Measurements from ENCODE around the gene TRIM68. TPM values are rescaled to one million over a fixed set of nuclear protein-coding genes. Genes with fewer than 3 reads are reported as not detected.

The TRIM68 gene
- total and polyA plus RNA-seq, 4 donors: 2.6 to 11.2 (median 5.4) TPM

DNA sequence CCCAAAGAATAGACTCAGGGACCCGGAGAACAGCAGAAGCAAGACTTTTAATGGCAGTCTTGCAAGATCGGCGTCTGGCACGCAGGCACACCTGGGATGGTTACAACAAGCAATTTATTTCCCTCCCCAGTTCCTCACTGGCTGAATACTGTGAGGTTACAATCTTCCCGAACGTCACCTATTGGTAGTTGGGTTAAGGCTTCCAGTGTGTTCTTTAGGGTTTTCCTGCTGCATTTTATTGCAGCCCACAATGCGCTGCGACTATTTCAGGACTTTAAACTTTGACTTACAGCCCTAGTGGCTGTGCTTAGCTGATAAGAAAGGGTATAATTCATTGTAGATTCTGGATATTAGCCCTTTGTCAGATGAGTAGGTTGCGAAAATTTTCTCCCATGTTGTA lies 11.5 kb upstream of the TRIM68 start:
- peaks cover 0 to 6% (median 2%) of the 10 kb centered on the region in 4 donors for H3K9me3 ChIP-seq (ENCODE audit: control insufficient read depth in 4 of 4, low read length in 3 of 4)
- no peaks in the 10 kb centered on the region for H3K4me1 ChIP-seq (ENCODE audit: control insufficient read depth in 4 of 4, insufficient read depth in 4 of 4, low read length in 3 of 4)
- no peak overlapping the region for H3K4me3 ChIP-seq (ENCODE audit: low read depth in 1 of 3, low read length in 3 of 3)
- no peak for DNase-seq (ENCODE audit: low spot score)
- H3K27ac ChIP-seq (ENCODE audit: low read depth in 1 of 2, low read length in 2 of 2): no peak overlapping the region
- no peak overlapping the region for H3K9ac ChIP-seq (ENCODE audit: low read depth in 1 of 2, low read length in 2 of 2)
- H3K36me3 ChIP-seq (ENCODE audit: control insufficient read depth in 4 of 4, insufficient read depth in 3 of 4, low read depth in 1 of 4, low read length in 3 of 4): no peaks in the 10 kb centered on the region
- 68% methylated on average over 9 of the region's 9 CpGs for WGBS
- TF ChIP-seq FOXA2 (IDR thresholded peaks at IDR 0.05) (no peak), SP1 (IDR thresholded peaks at IDR 0.05) (no peak), NR2F2 (IDR thresholded peaks at IDR 0.05) (no peak), HNF4A (conservative IDR thresholded peaks at IDR 0.05) (no peak), RAD21 (IDR thresholded peaks at IDR 0.05) (no peak), TAF1 (conservative IDR thresholded peaks at IDR 0.05) (no peak), YY1 (IDR thresholded peaks at IDR 0.05) (no peak), EGR1 (IDR thresholded peaks at IDR 0.05; ENCODE audit: low read depth in 2 of 2) (no peak), GABPA (IDR thresholded peaks at IDR 0.05 in 1 of 2, conservative IDR thresholded peaks at IDR 0.05 in 1 of 2) (no peak), FOXA1 (IDR thresholded peaks at IDR 0.05) (no peak)
- TF ChIP-seq, protein P1, sequence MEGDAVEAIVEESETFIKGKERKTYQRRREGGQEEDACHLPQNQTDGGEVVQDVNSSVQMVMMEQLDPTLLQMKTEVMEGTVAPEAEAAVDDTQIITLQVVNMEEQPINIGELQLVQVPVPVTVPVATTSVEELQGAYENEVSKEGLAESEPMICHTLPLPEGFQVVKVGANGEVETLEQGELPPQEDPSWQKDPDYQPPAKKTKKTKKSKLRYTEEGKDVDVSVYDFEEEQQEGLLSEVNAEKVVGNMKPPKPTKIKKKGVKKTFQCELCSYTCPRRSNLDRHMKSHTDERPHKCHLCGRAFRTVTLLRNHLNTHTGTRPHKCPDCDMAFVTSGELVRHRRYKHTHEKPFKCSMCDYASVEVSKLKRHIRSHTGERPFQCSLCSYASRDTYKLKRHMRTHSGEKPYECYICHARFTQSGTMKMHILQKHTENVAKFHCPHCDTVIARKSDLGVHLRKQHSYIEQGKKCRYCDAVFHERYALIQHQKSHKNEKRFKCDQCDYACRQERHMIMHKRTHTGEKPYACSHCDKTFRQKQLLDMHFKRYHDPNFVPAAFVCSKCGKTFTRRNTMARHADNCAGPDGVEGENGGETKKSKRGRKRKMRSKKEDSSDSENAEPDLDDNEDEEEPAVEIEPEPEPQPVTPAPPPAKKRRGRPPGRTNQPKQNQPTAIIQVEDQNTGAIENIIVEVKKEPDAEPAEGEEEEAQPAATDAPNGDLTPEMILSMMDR (IDR thresholded peaks at IDR 0.05; ENCODE audit: low read depth, low read length, missing input control): no peak
- TF ChIP-seq, protein P2, sequence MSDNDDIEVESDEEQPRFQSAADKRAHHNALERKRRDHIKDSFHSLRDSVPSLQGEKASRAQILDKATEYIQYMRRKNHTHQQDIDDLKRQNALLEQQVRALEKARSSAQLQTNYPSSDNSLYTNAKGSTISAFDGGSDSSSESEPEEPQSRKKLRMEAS (IDR thresholded peaks at IDR 0.05): no peak
- TF ChIP-seq, protein P3, sequence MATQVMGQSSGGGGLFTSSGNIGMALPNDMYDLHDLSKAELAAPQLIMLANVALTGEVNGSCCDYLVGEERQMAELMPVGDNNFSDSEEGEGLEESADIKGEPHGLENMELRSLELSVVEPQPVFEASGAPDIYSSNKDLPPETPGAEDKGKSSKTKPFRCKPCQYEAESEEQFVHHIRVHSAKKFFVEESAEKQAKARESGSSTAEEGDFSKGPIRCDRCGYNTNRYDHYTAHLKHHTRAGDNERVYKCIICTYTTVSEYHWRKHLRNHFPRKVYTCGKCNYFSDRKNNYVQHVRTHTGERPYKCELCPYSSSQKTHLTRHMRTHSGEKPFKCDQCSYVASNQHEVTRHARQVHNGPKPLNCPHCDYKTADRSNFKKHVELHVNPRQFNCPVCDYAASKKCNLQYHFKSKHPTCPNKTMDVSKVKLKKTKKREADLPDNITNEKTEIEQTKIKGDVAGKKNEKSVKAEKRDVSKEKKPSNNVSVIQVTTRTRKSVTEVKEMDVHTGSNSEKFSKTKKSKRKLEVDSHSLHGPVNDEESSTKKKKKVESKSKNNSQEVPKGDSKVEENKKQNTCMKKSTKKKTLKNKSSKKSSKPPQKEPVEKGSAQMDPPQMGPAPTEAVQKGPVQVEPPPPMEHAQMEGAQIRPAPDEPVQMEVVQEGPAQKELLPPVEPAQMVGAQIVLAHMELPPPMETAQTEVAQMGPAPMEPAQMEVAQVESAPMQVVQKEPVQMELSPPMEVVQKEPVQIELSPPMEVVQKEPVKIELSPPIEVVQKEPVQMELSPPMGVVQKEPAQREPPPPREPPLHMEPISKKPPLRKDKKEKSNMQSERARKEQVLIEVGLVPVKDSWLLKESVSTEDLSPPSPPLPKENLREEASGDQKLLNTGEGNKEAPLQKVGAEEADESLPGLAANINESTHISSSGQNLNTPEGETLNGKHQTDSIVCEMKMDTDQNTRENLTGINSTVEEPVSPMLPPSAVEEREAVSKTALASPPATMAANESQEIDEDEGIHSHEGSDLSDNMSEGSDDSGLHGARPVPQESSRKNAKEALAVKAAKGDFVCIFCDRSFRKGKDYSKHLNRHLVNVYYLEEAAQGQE (IDR thresholded peaks at IDR 0.05): no peak
- TF ChIP-seq, protein P4, sequence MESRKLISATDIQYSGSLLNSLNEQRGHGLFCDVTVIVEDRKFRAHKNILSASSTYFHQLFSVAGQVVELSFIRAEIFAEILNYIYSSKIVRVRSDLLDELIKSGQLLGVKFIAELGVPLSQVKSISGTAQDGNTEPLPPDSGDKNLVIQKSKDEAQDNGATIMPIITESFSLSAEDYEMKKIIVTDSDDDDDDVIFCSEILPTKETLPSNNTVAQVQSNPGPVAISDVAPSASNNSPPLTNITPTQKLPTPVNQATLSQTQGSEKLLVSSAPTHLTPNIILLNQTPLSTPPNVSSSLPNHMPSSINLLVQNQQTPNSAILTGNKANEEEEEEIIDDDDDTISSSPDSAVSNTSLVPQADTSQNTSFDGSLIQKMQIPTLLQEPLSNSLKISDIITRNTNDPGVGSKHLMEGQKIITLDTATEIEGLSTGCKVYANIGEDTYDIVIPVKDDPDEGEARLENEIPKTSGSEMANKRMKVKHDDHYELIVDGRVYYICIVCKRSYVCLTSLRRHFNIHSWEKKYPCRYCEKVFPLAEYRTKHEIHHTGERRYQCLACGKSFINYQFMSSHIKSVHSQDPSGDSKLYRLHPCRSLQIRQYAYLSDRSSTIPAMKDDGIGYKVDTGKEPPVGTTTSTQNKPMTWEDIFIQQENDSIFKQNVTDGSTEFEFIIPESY (IDR thresholded peaks at IDR 0.05): no peak
- peaks cover 0 to 5% (median under 1%) of the 10 kb centered on the region in 4 donors for H3K27me3 ChIP-seq (ENCODE audit: control insufficient read depth in 4 of 4, insufficient read depth in 4 of 4, low read length in 3 of 4)

DNA sequence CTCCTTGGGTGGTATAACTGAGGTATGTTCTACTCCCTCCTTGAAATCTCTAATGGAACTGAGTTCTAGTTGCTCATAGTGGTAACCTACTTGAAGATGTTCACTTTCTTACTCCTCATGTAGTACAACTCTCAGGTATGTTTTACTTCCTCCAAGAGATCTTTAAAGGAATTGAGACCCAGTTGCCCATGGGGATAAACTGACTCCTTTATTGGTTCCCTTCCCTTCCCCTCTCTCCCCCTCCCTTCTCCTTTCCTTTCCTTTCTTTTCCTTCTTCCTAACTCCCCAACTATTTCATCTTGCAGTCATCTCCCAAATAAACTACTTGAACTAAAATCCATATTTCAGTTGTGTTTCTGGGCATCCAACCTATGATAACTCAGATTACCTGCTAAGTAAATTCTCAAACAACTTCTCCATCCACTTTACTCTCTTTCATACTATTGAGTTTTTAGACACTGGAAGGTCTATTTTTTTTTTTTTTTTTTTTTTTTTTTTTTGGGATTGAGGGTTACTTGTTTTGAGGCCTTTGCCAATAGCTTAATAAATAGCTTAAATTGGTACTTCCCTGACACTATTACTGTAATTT lies 7.9 kb upstream of the TRIM68 start:
- no peak for DNase-seq (ENCODE audit: low spot score)
- H3K27me3 ChIP-seq (ENCODE audit: control insufficient read depth in 4 of 4, insufficient read depth in 4 of 4, low read length in 3 of 4): peaks cover 0 to 2% (median 0%) of the 10 kb centered on the region in 4 donors
- no peak overlapping the region for H3K27ac ChIP-seq (ENCODE audit: low read depth in 1 of 2, low read length in 2 of 2)
- H3K9me3 ChIP-seq (ENCODE audit: control insufficient read depth in 4 of 4, low read length in 3 of 4): no peaks in the 10 kb centered on the region
- no peaks in the 10 kb centered on the region for H3K36me3 ChIP-seq (ENCODE audit: control insufficient read depth in 4 of 4, insufficient read depth in 3 of 4, low read depth in 1 of 4, low read length in 3 of 4)
- H3K9ac ChIP-seq (ENCODE audit: low read depth in 1 of 2, low read length in 2 of 2): no peak overlapping the region
- no peaks in the 10 kb centered on the region for H3K4me1 ChIP-seq (ENCODE audit: control insufficient read depth in 4 of 4, insufficient read depth in 4 of 4, low read length in 3 of 4)
- H3K4me3 ChIP-seq (ENCODE audit: low read depth in 1 of 3, low read length in 3 of 3): no peak overlapping the region
- TF ChIP-seq YY1 (IDR thresholded peaks at IDR 0.05) (no peak), NR2F2 (IDR thresholded peaks at IDR 0.05) (no peak), HNF4G (IDR thresholded peaks at IDR 0.05) (no peak), EGR1 (IDR thresholded peaks at IDR 0.05; ENCODE audit: low read depth in 2 of 2) (no peak), HNF4A (conservative IDR thresholded peaks at IDR 0.05) (no peak), GABPA (IDR thresholded peaks at IDR 0.05 in 1 of 2, conservative IDR thresholded peaks at IDR 0.05 in 1 of 2) (no peak), TAF1 (conservative IDR thresholded peaks at IDR 0.05) (no peak), SP1 (IDR thresholded peaks at IDR 0.05) (no peak)
- TF ChIP-seq, protein P5, sequence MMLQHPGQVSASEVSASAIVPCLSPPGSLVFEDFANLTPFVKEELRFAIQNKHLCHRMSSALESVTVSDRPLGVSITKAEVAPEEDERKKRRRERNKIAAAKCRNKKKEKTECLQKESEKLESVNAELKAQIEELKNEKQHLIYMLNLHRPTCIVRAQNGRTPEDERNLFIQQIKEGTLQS (IDR thresholded peaks at IDR 0.05): no peak
- TF ChIP-seq, protein P3 (IDR thresholded peaks at IDR 0.05): no peak
- TF ChIP-seq, protein P2 (IDR thresholded peaks at IDR 0.05): no peak
- TF ChIP-seq, protein P1 (IDR thresholded peaks at IDR 0.05; ENCODE audit: low read depth, low read length, missing input control): no peak

Data from liver (tissue), 9 donors.